NCI-H345 (cell line): ENCODE measurements around the gene NDUFB6.
"Not testable (repeated sequence)": the region's sequence is repeated elsewhere in the genome, so short reads cannot be mapped to it uniquely, and the experiment has no call there.

Experiments used
- DNase-seq: peaks from one replicate; lab custom pipeline; 2025; lab: John Stamatoyannopoulos, UW

NDUFB6 gene

GRCh38 chr9:32572900-32573523 is at the start of gene NDUFB6:
TSS of gene NDUFB6 (minus strand) at chr9:32573159. CDS start at chr9:32573060, 99 bp downstream.
- DNase-seq, result peak; percentile 95

- no peak for DNase-seq
These were observed 45.3 kb upstream of the NDUFB6 start for GRCh38 chr9:32618261-32618660.

DNA sequence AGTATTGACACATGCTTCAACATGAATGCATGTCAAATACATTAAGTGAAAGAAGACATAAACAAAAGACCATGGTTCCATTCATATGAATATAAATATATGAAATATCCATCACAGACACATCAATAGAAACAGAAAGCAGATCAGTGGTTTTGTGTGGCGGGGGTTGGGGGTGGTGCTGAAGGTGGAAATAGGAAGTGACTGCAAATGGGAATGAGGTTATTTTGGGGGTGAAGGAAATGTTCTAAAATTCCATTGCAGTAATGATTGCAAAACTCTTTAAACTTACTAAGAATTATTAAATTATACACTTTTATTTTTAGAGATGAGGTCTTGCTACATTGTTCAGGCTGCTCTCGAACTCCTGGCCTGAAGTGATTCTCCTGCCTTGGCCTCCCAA is 33.9 kb upstream of the NDUFB6 start:
- DNase-seq, result no peak

- DNase-seq, result no peak
These were observed 31.2 kb upstream of the NDUFB6 start for GRCh38 chr9:32603914-32604852.

DNA sequence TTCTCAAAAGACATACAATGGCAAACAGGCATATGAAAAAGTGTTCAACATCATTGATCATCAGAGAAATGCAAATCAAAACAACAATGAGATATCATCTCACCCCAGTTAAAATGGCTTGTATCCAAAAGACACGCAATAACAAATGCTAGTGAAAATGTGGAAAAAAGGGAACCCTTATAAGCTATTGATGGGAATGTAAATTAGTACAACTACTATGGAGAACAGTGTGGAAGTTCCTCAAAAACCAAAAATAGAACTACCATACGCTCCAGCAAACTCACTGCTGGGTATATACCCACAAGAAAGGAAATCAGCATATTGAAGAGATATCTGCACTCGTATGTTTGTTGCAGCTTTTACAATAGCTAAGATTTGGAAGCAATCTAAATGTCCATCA is 26.1 kb upstream of the NDUFB6 start:
- not testable (repeated sequence) for DNase-seq

DNA sequence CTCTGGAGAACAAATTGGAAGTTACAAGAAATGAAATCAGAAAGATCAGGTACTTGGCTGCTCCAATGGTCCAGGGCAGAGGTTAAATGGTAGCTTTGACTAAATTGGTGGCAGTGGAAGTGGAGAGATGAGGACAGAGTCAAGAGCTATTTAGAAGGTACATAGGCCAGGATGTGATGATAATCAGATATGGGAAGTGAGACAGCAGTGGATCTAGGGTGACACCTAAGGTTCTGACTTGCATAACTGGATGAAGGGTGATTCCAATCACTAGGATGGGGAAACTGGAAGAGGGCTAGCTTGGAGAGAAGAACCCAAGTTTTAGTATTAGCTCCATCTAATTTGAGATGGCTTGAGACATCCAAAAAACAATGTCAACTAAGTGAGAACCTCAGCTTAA is 24.0 kb upstream of the NDUFB6 start:
- DNase-seq, result no peak

- no peak for DNase-seq
These were observed 23.3 kb upstream of the NDUFB6 start for GRCh38 chr9:32596096-32596865.

DNA sequence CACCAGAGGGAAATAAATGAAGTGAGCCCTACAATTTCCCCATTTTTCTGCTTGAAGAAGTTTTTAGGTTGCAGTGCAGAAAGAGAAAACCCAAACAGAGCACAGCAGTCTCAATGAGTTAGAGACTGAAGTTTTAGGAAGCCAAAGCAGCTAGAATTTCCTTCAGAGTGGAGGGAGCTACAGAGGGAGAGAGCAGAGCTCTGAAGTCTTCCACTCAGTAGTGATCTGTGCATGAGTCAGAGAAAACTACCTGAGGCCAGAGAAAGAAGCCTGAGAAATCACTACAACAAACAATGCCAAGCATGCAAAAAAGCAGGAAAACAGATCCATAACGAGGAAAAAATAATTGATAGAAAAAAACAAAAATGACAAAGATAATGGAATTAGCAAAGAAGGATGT is 17.9 kb upstream of the NDUFB6 start:
- DNase-seq, result no peak

GRCh38 chr9:32590476-32590875 is 17.5 kb upstream of the NDUFB6 start:
- DNase-seq, result no peak

DNA sequence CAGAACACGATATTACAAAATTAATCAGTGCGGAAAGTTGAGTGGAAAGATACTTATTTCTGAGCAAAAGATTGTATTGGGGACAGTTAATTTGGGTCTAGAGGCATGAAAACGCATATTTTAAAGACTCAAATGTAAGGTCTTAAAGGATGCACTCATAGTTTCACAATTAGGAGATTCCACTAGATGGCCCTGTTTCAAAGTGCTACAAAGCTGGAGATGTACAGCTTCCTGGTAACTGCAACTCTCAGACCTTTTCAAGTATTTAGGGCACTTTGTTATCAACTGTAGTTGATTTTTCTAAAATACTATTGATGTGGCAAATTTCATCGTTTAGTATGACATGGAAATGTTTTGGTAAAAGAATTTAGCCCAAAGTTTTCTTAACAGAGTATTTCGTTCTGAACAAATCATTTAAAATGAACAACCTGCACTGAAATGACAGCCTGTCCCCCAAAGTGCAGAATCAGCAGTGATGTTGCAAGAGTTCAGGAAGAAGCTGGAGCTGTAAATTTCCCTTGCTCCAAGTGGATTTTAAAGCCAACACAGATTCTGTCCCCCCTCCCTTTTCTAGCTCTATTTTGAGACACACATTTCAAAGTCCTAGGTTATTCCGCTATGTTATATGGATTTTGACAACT is 16.2 kb upstream of the NDUFB6 start:
- DNase-seq, result peak; percentile 24

GRCh38 chr9:32587901-32588300 is 14.9 kb upstream of the NDUFB6 start:
- DNase-seq, result no peak

DNA sequence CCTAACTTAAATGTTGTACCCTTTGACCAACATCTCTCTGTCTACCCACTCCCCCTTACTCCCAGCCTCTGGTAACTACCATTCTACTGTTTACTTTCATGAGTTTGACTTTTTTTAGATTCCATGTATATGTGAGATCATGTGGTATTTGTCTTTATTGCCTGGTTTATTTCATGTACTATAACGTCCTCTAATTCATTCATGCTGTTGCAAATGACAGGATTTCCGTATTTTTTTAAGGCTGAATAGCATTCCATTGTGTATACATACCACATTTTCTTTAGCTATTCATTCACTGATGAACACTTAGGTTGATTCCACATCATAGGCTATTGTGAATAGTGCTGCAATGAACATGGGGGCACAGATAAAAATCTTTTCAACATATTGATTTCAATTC is 11.8 kb upstream of the NDUFB6 start:
- no peak for DNase-seq

DNA sequence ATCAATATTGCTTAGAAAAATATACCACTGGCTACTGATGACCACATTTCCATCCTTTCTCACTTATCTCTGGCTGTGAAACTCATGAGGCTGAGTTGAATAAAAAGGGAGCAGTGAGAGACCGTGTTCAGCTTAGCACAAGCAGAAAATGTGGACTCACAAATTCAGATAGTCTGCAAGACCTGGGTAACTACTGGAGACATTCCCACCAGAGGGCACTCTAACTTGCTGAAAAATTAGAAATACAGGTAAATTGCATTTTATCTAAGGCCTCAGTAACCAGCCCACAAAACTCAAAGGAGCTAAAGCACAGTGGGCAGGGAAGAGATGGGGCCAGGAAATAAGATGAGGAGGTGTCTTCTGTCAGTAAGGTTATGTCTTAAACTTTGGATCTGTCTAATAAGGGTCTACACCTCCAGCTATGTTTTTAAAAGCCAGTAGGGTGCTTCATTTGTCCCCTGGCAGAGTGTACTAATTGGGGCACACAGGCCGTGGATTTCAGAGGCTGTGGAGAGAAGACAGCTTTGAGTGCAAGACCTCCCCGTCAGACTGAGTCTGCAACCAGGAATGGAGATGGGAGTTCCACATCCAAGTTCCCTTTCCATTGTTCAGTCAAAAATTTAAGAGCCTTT is 8.7 kb upstream of the NDUFB6 start:
- DNase-seq, result peak; percentile 54

DNA sequence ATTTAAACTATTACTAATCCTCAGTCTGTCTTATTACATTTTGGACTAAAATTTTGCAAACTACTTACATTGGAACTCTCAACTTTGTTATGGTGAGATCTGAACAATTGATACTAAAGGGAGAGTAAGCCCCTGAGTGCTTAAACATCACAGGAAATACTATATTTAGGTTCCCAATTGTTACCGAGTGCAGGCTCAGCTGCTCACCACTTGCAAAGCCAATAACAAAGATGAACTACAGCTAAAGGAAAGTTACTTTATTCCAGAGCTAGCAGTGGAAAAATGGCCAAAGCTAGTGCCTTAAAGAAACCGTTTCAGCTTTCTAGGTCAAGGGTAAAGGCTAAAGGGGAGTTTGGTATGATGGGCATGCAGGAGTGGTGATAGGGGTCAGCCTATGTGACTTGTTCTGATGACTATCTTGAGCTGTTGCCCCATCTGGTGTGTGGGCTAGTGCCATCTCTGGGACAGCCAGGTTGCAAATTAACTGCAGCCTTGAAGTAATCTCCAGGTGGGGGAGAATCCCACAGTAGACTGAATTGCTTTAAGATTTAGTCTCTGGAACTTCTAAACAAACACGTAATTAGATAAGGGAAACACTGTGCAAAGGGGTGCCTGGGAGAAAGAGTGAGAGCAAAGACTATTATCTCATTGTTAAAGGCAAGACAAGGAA is 7.8 kb upstream of the NDUFB6 start:
- no peak for DNase-seq

DNA sequence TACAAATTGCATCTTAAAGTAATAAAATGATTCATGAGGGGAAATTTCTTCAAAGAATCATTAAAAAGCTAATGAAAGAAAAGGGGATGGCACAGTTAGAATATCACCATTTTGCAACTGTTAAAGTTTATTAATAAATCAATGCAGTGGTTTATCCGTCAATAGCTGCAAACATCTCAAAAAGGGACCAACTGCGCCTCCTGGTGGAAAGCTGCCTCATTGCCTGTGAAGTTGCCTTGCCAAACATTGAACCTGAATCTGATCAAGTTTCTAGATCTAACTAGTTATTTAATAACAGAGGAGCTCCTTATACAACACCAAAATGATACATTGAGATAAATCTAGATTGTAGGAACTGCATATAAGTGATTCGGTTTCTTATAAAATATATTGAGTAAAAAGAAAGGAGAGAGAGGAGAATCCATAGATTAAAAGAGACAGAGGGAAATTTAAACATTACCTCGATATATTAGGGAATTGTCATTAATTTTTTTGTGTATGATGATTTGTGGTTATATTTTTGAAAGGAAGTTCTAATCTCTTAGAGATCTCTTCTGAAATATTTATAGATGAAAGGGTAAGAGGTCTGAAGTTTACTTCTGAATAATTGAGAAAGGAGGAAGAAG is 6.9 kb upstream of the NDUFB6 start:
- DNase-seq, result peak; percentile 49

GRCh38 chr9:32578976-32579375 is 6.0 kb upstream of the NDUFB6 start:
- no peak for DNase-seq

DNA sequence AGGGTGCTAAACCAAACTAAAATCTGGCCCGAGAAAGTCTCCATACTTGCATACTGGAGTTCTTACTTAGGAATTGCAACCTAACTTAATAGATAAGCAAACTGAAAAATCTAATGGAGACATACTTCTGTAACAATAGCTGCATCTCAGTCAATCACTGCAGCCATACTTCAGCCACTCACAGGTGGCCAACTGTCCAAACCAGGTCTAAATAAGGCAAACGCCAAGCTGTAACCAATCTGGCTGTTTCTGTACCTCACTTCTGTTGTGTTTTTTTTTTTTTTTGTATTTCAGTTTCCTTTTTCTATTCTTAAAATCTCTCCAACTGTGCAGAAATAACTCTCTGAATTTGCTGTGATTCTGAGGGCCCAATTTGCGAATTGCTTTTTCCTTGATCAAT is 4.4 kb upstream of the NDUFB6 start:
- DNase-seq, result no peak

DNA sequence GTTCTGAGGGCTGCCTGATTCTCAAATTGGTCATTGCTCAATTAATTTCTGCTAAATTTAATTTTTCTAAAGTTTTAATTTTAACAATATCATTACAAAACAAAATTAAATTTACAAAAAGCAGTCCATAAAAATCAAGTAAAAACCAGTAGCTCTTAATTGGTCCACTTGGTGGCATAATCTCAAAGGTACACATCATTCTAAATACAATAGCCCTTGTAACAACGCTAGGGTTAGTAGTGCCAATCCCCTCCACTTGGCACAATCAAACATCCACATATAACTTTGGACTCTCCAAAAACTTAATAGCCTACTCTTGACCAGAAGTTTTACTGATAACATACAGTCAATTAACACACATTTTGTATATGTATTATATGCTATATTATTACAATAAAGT is 1.9 kb upstream of the NDUFB6 start:
- DNase-seq, result no peak

- no peak for DNase-seq
These were observed 862 bp upstream of the NDUFB6 start for GRCh38 chr9:32573821-32574220.
